Central memory CD8-positive, alpha-beta T cell (primary cell): Measurements from ENCODE around the gene VAV2.

ENCODE experiments used
- ATAC-seq: fragments of 150-1000 bp; cut with Tn5 transposase; replicated peaks from 2 replicates; pipeline ENCODE4 v1.10.0; 2022; ENCODE audit warnings: mild to moderate bottlenecking, moderate FRiP score, moderate number of reproducible peaks; ENCODE audit not compliant: poor library complexity, severe bottlenecking; ENCODE audit errors: extremely low read depth
- DNase-seq, 2 donors: peaks; one replicate each; pipeline ENCODE4 v3.0.0; 2021; ENCODE audit warnings: low spot score in 2 of 2
- H3K27ac Mint-ChIP-seq: one replicate; pipeline ENCODE4 v1.8.0; 2022; ENCODE audit warnings: low read depth, mild to moderate bottlenecking, moderate library complexity, mixed read lengths
- H3K27me3 Mint-ChIP-seq: one replicate; pipeline ENCODE4 v1.8.0; 2022; ENCODE audit warnings: mixed read lengths
- H3K36me3 Mint-ChIP-seq: one replicate; pipeline ENCODE4 v1.8.0; 2022; ENCODE audit warnings: mild to moderate bottlenecking, moderate library complexity, mixed read lengths; ENCODE audit not compliant: insufficient read depth
- H3K4me1 Mint-ChIP-seq: one replicate; pipeline ENCODE4 v1.8.0; 2022; ENCODE audit warnings: mixed read lengths
- H3K4me3 Mint-ChIP-seq: one replicate; pipeline ENCODE4 v1.8.0; 2022; ENCODE audit warnings: mild to moderate bottlenecking, moderate library complexity, mixed read lengths
- H3K9me3 Mint-ChIP-seq: one replicate; pipeline ENCODE4 v1.8.0; 2022; ENCODE audit warnings: mixed read lengths

VAV2 gene

DNA sequence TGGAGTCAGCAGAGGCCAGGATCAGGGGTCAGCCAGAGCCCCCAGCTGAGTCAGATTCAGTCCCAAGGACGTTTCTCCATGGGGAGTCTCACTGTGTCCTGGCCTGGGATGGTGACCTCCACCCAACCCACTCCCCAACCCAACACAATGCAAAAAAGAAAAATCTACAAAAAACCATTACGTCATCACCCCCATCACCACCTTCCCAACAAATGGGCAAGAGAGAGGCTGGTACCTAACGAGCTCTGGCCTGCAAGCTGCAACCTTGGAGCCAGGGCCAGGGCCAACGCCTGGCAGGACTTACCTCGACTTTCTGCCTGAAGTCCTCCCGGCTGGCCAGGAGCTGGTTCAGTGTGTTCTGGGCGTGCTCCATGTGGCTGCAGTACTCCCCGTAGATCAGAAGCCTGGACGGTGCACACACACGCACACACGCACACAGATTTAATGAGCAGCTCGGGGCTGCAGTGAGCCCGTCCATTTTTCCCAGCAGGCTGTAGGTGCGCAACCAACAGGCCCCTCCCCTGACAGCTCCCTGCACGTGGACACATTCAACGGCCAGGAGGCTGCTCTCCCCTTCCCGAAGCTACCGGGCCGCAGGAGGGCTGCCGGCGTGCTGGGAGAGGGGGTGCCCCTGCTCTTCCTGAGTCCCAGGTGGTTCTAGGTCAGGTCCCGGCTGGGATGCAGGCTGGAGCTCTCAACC is 194.6 kb downstream of the VAV2 start:
- Mint-ChIP-seq H3K27ac (no peak overlapping the region), H3K9me3 (no peaks in the 10 kb centered on the region), H3K4me1 (no peaks in the 10 kb centered on the region), H3K4me3 (no peak overlapping the region), H3K36me3 (no peaks in the 10 kb centered on the region), H3K27me3 (no peaks in the 10 kb centered on the region)
- DNase-seq (no peak), ATAC-seq (no peak)

DNA sequence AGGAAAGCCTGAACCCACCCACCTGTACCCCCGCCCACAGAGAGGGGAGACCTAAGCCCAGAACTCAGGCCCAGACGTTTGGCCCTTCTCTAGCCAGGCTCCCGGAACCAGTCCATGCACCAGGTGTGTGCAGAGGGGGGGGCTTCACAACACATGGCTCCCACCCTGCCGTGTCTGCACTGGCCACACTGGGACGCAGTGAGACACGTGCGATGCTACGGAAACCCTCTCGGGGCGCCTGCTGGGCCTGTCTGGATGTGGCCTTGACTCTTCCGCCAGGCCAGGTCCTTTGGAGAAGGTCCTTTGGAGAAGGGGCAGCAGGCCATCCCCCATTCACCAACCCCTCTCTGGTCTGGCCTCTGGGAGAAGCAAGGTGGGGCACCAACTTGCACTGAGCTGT is 195.6 kb downstream of the VAV2 start:
- Mint-ChIP-seq H3K36me3 (no peaks in the 10 kb centered on the region), H3K4me3 (no peak overlapping the region), H3K27me3 (no peaks in the 10 kb centered on the region), H3K27ac (no peak overlapping the region), H3K4me1 (no peaks in the 10 kb centered on the region), H3K9me3 (no peaks in the 10 kb centered on the region)
- DNase-seq (no peak), ATAC-seq (no peak)

DNA sequence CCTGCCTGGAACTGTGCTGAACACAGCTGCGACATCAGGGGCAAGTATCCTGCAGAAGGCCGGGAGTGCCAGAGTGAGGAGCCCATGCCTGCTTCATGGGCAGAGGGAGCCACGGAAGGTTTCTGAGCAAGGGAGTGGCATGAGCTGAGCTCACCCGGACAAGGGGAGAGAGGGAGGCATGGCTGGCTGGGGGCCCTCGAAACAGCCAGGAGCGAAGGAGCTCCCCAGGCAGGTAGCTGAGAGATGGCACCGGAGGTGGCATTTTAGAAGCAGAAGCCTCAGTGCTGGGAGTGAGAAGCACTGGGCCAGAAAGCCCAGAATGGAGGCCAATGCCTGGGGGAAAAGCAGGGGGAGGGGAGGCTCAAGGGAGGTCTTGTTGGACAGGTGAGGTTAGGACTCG is 197.1 kb downstream of the VAV2 start:
- H3K27me3 Mint-ChIP-seq = no peaks in the 10 kb centered on the region
- no peaks in the 10 kb centered on the region for H3K4me1 Mint-ChIP-seq
- ATAC-seq (no peak), DNase-seq (no peak)
- H3K4me3 Mint-ChIP-seq = no peak overlapping the region
- H3K9me3 Mint-ChIP-seq = no peaks in the 10 kb centered on the region
- no peaks in the 10 kb centered on the region for H3K36me3 Mint-ChIP-seq
- no peak overlapping the region for H3K27ac Mint-ChIP-seq

DNA sequence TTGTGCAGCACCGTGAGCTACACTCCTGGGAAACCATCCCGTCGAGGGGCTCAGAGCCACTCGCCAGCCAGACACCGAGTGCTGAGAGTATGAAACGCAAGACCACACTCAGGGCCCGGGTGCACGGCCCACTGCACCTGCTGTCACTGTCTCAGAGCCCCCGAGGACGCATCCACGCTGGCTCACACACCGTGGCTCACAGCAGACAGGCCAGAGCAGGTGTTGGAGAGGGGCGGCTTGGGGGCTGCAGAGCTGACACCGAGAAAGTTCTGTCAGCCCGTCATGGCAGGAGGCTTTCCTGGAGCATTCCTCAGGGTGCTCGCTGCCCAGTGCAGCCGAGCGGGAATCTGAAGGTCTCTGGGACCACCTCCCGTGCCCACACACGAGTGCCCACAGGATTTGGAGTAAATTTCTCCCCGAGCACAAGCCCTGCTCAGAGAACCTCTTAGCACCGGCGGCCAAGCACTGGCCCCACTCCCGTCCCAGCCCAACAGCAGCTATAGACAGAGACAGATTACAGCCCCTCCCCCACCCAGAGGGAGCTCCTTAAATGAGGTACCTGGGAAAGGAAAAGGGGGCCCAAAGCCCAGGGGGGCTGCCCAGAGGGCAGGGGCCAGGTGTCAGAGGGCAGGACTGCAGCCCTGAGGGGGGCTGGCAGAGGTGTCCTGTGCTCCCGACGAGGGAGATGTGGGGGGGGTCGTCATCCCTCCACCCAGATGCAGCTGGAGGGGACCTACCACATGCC is 197.9 kb downstream of the VAV2 start:
- Mint-ChIP-seq H3K27ac (no peak overlapping the region), H3K36me3 (no peaks in the 10 kb centered on the region), H3K27me3 (no peaks in the 10 kb centered on the region), H3K9me3 (no peaks in the 10 kb centered on the region), H3K4me3 (no peak overlapping the region), H3K4me1 (no peaks in the 10 kb centered on the region)
- no peak for DNase-seq
- ATAC-seq = no peak

DNA sequence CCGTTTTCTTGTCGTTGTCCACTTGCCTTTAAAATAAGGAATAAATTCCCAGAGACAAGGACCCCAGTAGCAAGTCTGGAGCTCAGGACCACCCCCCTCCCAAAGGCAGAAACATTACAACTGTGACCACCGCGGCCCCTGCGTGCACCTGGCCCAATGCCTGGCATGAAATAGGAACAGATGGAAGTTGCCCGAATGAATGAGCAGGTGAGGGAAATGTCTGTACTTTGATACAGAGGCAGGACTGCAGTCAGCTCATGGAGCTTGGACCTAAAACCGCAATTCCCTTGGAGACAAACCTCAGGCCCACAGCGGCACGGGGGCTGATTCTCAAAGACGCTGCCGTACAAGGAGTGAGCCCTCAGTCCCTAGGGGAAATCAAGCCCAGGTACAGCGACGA is 198.7 kb downstream of the VAV2 start:
- Mint-ChIP-seq H3K27me3 (no peaks in the 10 kb centered on the region), H3K27ac (no peak overlapping the region), H3K36me3 (no peaks in the 10 kb centered on the region), H3K4me3 (no peak overlapping the region), H3K9me3 (no peaks in the 10 kb centered on the region), H3K4me1 (no peaks in the 10 kb centered on the region)
- ATAC-seq = no peak
- no peak for DNase-seq

DNA sequence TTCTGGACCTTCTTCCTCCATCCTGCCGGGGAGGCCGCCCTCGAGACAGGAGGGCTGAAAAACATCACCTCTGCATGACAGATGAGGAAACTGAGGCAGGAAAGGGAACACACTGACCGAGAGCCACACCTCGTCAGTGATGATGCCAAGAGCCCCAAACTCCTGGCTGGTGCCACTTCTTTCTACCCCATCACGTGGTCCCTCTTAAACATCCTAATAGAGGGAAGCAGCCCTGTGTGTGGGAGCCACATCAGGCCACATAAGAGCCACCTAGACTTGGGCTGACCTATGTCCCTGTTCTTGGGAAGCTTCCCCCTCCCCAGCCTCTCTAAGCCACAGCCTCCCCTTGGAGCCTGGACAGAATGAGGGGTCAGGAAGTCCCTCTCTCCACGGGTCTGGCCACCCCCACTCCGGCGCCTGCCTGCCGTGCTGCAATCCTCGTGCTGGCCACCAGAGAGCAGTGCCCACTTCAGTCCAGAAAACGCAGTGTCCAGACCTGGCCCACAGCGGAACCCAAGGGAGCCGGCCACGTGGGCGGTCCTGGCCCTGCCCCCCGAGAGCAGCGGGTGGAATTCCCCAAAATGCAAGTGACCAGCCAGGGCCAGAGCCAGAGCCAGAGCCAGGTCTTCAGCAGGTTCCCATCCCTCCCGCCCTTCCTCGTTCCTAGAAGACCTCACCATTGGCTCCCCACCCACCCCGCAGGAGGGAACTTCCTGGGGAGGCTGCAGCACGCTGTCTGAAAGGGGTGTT is 199.2 kb downstream of the VAV2 start:
- no peaks in the 10 kb centered on the region for H3K36me3 Mint-ChIP-seq
- no peak overlapping the region for H3K27ac Mint-ChIP-seq
- H3K4me1 Mint-ChIP-seq = no peaks in the 10 kb centered on the region
- H3K4me3 Mint-ChIP-seq = no peak overlapping the region
- DNase-seq (peak; percentile 17 to 31), ATAC-seq (no peak)
- H3K27me3 Mint-ChIP-seq = no peaks in the 10 kb centered on the region
- H3K9me3 Mint-ChIP-seq = no peaks in the 10 kb centered on the region

DNA sequence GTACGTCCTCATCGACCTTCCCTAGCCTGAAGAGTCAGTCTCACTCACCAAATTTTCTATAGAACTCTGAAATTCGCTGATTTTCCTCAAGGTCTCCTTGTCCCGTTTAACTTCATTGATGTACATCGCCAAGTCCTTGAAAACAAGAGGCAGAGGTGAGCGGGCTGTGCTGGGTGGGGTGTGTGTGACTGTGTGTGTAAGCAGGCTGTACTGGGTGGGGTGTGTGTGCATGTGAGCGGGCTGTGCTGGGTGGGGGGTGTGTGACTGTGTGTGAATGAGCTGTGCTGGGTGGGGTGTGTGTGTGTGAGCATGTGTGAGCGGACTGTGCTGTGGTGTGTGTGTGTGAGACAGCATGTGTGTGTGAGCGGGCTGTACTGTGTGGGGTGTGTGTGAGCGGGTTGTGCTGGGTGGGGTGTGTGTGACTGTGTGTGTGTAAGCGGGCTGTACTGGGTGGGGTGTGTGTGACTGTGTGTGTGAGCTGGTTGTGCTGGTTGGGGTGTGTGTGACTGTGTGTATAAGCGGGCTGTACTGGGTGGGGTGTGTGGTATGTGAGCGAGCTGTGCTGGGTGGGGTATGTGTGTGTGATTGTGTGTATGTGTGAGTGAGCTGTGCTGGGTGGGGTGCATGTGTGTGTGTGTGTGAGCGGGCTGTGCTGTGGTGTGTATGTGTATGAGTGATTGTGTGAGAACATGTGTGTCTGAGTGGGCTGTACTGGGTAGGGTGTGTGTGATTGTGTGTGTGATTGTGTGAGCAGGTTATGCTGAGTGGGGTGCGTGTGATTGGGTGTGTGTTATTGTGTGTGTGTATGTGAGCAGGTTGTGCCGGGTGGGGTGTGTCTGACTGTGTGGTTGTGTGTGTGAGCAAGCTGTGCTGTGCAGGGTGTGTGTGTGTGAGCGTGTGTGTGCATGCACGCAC is 200.1 kb downstream of the VAV2 start:
- Mint-ChIP-seq H3K4me1 (no peaks in the 10 kb centered on the region), H3K36me3 (no peaks in the 10 kb centered on the region), H3K9me3 (no peaks in the 10 kb centered on the region), H3K4me3 (no peak overlapping the region), H3K27me3 (no peaks in the 10 kb centered on the region), H3K27ac (no peak overlapping the region)
- ATAC-seq (no peak), DNase-seq (no peak)

DNA sequence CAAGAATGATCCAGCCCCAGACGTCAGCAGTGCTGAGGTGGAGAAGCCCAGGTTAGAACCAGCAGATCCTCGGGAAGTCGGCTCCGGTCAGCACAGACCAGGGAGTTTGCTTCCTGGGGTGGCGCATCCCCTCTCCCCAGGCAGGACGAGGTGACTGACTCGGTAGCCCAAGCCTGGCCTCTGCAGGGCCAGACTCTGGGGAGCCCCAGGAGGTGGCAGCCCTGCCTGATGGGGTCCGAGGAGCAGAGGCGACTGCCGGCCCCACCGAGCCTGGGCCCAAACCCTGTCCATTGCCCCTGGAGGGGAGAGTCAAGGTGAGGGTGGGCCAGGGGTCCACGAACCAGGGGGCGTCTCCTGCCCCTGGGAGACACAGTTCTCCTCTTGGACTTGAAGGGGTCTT is 201.1 kb downstream of the VAV2 start:
- Mint-ChIP-seq H3K4me1 (no peaks in the 10 kb centered on the region), H3K36me3 (peaks cover 2% of the 10 kb centered on the region)

DNA sequence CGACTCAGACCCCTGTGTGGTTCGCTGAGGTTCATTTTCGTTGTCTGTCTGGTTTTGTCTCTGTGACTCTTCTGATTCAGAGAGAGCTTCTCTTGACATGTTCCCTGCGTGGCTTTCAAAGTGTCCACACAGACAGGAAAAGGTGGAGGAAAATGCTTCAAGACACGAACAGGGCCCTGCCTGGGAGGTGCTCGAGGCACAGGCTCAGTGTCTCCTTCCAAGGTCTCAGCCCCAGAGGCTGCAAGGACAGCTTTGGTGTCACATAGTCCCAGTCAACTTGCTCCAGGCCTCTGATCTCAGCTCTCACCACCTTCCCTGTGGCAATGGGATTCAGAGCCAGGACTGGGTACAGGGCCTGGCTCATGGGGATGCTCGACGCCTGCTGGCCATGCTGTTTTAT is 202.3 kb downstream of the VAV2 start:
- ATAC-seq = no peak
- Mint-ChIP-seq H3K27ac (no peak overlapping the region), H3K4me1 (no peaks in the 10 kb centered on the region)

More for the DNA sequence above, 201.1 kb downstream of the VAV2 start:
- Mint-ChIP-seq H3K27ac (no peak overlapping the region), H3K4me3 (no peak overlapping the region), H3K27me3 (no peaks in the 10 kb centered on the region), H3K9me3 (no peaks in the 10 kb centered on the region)
- ATAC-seq = no peak
- no peak for DNase-seq

DNA sequence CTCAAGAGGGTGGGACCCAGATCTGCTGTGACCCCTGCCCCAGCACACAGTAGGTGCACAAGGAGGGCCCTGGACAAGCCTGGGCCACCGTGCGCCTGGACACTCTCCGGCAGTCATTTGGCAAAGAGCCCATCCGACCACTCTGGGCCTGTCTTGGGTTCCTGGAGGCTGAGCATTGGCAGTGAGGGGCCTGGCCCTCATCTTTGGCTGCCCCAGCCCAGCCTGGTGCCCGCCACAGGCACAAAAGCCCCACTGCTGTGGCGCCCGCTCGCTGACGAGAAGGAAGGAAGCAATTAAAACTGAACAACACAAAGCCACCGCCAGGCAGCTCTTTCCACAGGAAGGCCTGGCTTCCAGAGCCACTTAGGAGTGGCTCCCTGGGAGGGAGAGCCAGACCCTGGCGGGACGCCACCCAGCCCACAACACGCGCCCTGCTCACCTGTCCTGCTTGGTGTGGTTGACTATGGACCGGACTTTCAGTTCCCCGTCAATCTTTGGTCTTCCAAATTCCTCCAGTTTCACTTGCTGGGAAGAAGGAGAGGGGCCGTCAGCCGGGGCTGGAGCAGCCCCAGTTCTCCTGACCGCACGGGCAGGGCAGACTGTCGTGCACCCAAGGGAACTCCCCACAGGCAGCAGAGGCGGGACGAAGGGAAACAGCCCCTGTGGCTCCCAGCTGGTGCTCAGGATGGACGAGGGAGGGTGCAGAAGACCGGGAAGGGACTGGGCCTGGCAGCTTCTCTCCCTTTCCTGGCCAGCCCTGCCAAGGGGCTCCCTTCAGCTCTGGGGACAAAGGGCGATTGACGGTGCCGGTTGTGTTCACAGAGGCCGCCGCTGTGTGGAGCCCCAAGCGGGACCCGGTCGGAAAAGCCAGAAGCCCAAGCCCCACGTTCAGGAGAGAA is 203.1 kb downstream of the VAV2 start:
- no peak overlapping the region for H3K4me3 Mint-ChIP-seq
- H3K36me3 Mint-ChIP-seq = peaks cover 2% of the 10 kb centered on the region
- H3K27me3 Mint-ChIP-seq = no peaks in the 10 kb centered on the region
- H3K9me3 Mint-ChIP-seq = no peaks in the 10 kb centered on the region
- ATAC-seq = no peak
- H3K27ac Mint-ChIP-seq = no peak overlapping the region
- no peaks in the 10 kb centered on the region for H3K4me1 Mint-ChIP-seq
- no peak for DNase-seq

More for the DNA sequence above, 202.3 kb downstream of the VAV2 start:
- Mint-ChIP-seq H3K9me3 (no peaks in the 10 kb centered on the region), H3K36me3 (peaks cover 2% of the 10 kb centered on the region), H3K27me3 (no peaks in the 10 kb centered on the region), H3K4me3 (no peak overlapping the region)
- no peak for DNase-seq

DNA sequence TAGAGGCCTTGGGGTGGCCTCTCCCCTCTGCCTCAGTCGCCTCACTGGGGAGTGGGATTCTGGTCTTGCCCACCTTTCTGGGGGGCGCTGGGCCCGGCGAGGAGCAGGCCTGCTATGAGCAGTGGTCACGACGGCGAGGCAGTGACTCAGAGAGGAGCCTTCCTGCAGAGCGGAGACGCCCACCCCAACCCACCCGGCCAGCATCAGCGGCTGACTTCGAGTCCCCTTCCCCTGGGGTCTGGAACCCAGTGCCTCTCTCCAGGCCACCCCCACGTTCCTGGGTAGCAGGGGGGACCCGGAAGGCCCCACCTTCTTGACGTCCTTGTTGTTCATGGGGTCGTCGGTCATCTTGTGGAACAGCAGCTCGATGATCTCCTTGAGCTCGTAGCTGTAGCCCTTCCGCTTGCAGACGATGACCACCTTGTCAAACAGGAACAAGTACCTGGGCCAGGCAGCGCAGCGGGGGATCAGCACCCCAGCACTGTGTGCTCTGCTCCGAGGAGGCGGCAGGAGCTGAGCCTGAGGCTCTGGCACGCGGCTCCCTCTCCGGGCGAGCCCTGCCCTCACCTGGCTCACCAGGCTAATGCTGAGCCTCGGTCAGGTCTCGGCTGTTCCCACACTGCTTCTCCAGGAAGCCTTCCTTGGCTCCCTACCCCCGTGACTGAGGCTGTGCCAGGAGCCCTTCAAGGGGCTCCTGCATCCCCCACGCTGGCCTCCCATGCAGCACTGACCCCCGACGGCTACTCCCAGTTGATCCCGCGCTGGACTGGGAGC is 203.9 kb downstream of the VAV2 start:
- Mint-ChIP-seq H3K27me3 (no peaks in the 10 kb centered on the region), H3K9me3 (no peaks in the 10 kb centered on the region), H3K27ac (no peak overlapping the region), H3K4me1 (no peaks in the 10 kb centered on the region), H3K36me3 (peaks cover 2% of the 10 kb centered on the region), H3K4me3 (no peak overlapping the region)
- DNase-seq = no peak
- no peak for ATAC-seq
